Measurements from ENCODE around the gene ATP6V0D1.

Gene ATP6V0D1

GRCh38 chr16:67526149-67526791 is 45.3 kb upstream of the ATP6V0D1 start:
- H3K4me3 Mint-ChIP-seq = no peak overlapping the region
- H3K36me3 Mint-ChIP-seq (ENCODE audit: low read depth) = no peaks in the 10 kb centered on the region
- H3K27ac Mint-ChIP-seq = peak overlapping the region; percentile 33
- H3K27me3 Mint-ChIP-seq (ENCODE audit: low read depth, poor library complexity) = peaks cover 61% of the 10 kb centered on the region
- H3K4me1 Mint-ChIP-seq = peaks cover 40% of the 10 kb centered on the region
- no peak for DNase-seq
- TF ChIP-seq CTCF (IDR thresholded peaks at IDR 0.05) = no peak
- no peaks in the 10 kb centered on the region for H3K9me3 Mint-ChIP-seq

DNA sequence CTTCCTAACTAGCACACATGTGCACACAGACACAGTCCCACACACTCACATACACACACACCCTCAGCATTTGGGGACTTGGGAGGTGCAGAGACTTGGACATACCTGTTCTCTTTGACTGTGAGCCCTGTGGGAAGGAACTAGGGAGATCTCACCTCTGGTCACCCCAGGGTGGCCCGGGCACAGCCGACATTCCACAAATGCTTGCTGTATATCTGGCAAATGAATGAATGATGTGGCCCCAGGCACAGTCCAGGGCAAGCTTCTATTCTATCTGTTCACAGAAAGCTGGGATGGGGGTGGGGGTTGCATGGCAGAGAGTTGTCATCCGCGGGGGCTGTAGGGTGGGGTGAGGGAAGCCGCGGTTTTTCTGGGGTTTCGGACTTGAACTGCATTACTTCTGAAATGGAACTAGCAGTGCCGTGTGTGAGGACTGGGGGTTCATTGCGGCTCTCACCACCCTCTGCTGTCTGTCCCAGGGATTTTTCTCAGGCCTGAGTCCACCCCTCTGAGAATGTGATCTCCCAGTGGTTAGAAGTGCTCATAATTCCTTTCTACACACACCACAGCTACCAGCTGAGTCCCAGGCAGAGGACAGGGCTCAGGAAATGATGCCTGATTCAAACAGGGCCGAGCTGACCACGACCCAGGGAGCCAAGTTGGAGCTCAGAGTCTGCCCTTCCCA is 44.4 kb upstream of the ATP6V0D1 start:
- no peak for TF ChIP-seq CTCF (IDR thresholded peaks at IDR 0.05)

GRCh38 chr16:67521095-67521804 is 40.3 kb upstream of the ATP6V0D1 start:
- peak; percentile 68 for TF ChIP-seq CTCF (IDR thresholded peaks at IDR 0.05)
- H3K36me3 Mint-ChIP-seq (ENCODE audit: low read depth) = no peaks in the 10 kb centered on the region
- H3K27me3 Mint-ChIP-seq (ENCODE audit: low read depth, poor library complexity) = peaks cover 80% of the 10 kb centered on the region
- H3K4me3 Mint-ChIP-seq = peak overlapping the region; percentile 83
- no peaks in the 10 kb centered on the region for H3K9me3 Mint-ChIP-seq
- peak; percentile 98 for DNase-seq
- peak overlapping the region; percentile 100 for H3K27ac Mint-ChIP-seq
- H3K4me1 Mint-ChIP-seq = peaks cover 19% of the 10 kb centered on the region

More for the DNA sequence above, 44.4 kb upstream of the ATP6V0D1 start:
- peaks cover 61% of the 10 kb centered on the region for H3K27me3 Mint-ChIP-seq (ENCODE audit: low read depth, poor library complexity)
- DNase-seq = no peak
- H3K36me3 Mint-ChIP-seq (ENCODE audit: low read depth) = no peaks in the 10 kb centered on the region
- peaks cover 34% of the 10 kb centered on the region for H3K4me1 Mint-ChIP-seq
- no peaks in the 10 kb centered on the region for H3K9me3 Mint-ChIP-seq
- no peak overlapping the region for H3K4me3 Mint-ChIP-seq
- no peak overlapping the region for H3K27ac Mint-ChIP-seq

DNA sequence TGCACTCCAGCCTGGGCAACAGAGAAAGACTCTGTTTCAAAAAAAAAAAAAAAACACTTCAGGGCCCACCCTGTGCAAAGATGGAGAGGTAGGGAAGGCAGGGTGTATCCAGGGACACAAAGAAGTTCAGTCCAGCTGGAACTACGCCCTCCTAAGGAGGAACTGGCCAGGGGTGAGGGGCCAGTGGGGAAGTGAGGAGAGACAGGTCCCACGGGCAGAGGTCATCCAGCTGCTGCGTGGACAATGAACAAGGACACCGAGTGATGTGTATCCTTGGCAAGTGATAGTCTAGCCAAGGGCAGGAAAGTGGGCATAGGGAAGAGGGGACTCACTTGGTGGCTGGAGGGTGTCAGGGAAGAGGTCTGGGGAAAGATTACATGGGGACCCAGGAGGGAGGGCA is 38.3 kb upstream of the ATP6V0D1 start:
- no peak overlapping the region for H3K4me3 Mint-ChIP-seq
- no peak for TF ChIP-seq CTCF (IDR thresholded peaks at IDR 0.05)

GRCh38 chr16:67518676-67519075 is 37.7 kb upstream of the ATP6V0D1 start:
- no peaks in the 10 kb centered on the region for H3K36me3 Mint-ChIP-seq (ENCODE audit: low read depth)
- H3K4me1 Mint-ChIP-seq = peaks cover 19% of the 10 kb centered on the region
- no peak overlapping the region for H3K27ac Mint-ChIP-seq
- no peak for DNase-seq
- H3K4me3 Mint-ChIP-seq = no peak overlapping the region
- peaks cover 67% of the 10 kb centered on the region for H3K27me3 Mint-ChIP-seq (ENCODE audit: low read depth, poor library complexity)
- TF ChIP-seq CTCF (IDR thresholded peaks at IDR 0.05) = no peak
- H3K9me3 Mint-ChIP-seq = no peaks in the 10 kb centered on the region

More for the DNA sequence above, 38.3 kb upstream of the ATP6V0D1 start:
- Mint-ChIP-seq H3K27me3 (ENCODE audit: low read depth, poor library complexity) (peaks cover 71% of the 10 kb centered on the region), H3K36me3 (ENCODE audit: low read depth) (no peaks in the 10 kb centered on the region), H3K9me3 (no peaks in the 10 kb centered on the region), H3K27ac (no peak overlapping the region), H3K4me1 (peaks cover 19% of the 10 kb centered on the region)
- no peak for DNase-seq

Measured in nephron progenitor cell (in vitro differentiated cells).